ENCODE measurements around the gene CSMD2.

CSMD2 gene

GRCh38 chr1:34073028-34073695 is 91.9 kb downstream of the CSMD2 start:
- H3K36me3 ChIP-seq (ENCODE audit: control insufficient read depth, insufficient read depth, low read length): no peaks in the 10 kb centered on the region
- H3K27me3 ChIP-seq (ENCODE audit: control insufficient read depth, insufficient read depth, low read length): no peaks in the 10 kb centered on the region
- peaks cover 10% of the 10 kb centered on the region; the same call in 1 of the 2 replicates for H3K4me1 ChIP-seq (ENCODE audit: control insufficient read depth, insufficient read depth, low read length)
- H3K9ac ChIP-seq (ENCODE audit: low read length): no peak overlapping the region
- H3K4me3 ChIP-seq (ENCODE audit: low read depth, low read length): no peak overlapping the region
- H3K9me3 ChIP-seq (ENCODE audit: control insufficient read depth, insufficient read depth, low read depth, low read length): peaks cover 13% of the 10 kb centered on the region
- H3K27ac ChIP-seq (ENCODE audit: low read depth, low read length): no peak overlapping the region

- H3K27ac ChIP-seq (ENCODE audit: low read depth, low read length): no peak overlapping the region
- H3K9ac ChIP-seq (ENCODE audit: low read length): no peak overlapping the region
- H3K36me3 ChIP-seq (ENCODE audit: control insufficient read depth, insufficient read depth, low read length): no peaks in the 10 kb centered on the region
- no peak overlapping the region for H3K4me3 ChIP-seq (ENCODE audit: low read depth, low read length)
- H3K9me3 ChIP-seq (ENCODE audit: control insufficient read depth, insufficient read depth, low read depth, low read length): peaks cover 22% of the 10 kb centered on the region
- peaks cover 10% of the 10 kb centered on the region; the same call in 1 of the 2 replicates for H3K4me1 ChIP-seq (ENCODE audit: control insufficient read depth, insufficient read depth, low read length)
- no peaks in the 10 kb centered on the region for H3K27me3 ChIP-seq (ENCODE audit: control insufficient read depth, insufficient read depth, low read length)
Observed at GRCh38 chr1:34070201-34070836, 94.7 kb downstream of the CSMD2 start.

GRCh38 chr1:34066981-34067603 is 97.9 kb downstream of the CSMD2 start:
- Histone ChIP-seq H3K27me3 (ENCODE audit: control insufficient read depth, insufficient read depth, low read length) (no peaks in the 10 kb centered on the region), H3K9me3 (ENCODE audit: control insufficient read depth, insufficient read depth, low read depth, low read length) (peaks cover 33% of the 10 kb centered on the region), H3K9ac (ENCODE audit: low read length) (no peak overlapping the region), H3K4me1 (ENCODE audit: control insufficient read depth, insufficient read depth, low read length) (peaks cover 10% of the 10 kb centered on the region; the same call in 1 of the 2 replicates), H3K27ac (ENCODE audit: low read depth, low read length) (no peak overlapping the region), H3K36me3 (ENCODE audit: control insufficient read depth, insufficient read depth, low read length) (no peaks in the 10 kb centered on the region), H3K4me3 (ENCODE audit: low read depth, low read length) (no peak overlapping the region)

- Histone ChIP-seq H3K4me3 (ENCODE audit: low read depth, low read length) (no peak overlapping the region), H3K9ac (ENCODE audit: low read length) (no peak overlapping the region), H3K9me3 (ENCODE audit: control insufficient read depth, insufficient read depth, low read depth, low read length) (peaks cover 33% of the 10 kb centered on the region)
Observed at GRCh38 chr1:34066166-34066565, 98.9 kb downstream of the CSMD2 start.

GRCh38 chr1:34065498-34065897 is 99.5 kb downstream of the CSMD2 start:
- peaks cover 5% of the 10 kb centered on the region; the same call in 1 of the 2 replicates for H3K4me1 ChIP-seq (ENCODE audit: control insufficient read depth, insufficient read depth, low read length)
- H3K9ac ChIP-seq (ENCODE audit: low read length): no peak overlapping the region
- H3K27me3 ChIP-seq (ENCODE audit: control insufficient read depth, insufficient read depth, low read length): no peaks in the 10 kb centered on the region
- no peak overlapping the region for H3K27ac ChIP-seq (ENCODE audit: low read depth, low read length)
- H3K4me3 ChIP-seq (ENCODE audit: low read depth, low read length): no peak overlapping the region
- H3K36me3 ChIP-seq (ENCODE audit: control insufficient read depth, insufficient read depth, low read length): no peaks in the 10 kb centered on the region
- peaks cover 33% of the 10 kb centered on the region for H3K9me3 ChIP-seq (ENCODE audit: control insufficient read depth, insufficient read depth, low read depth, low read length)

More at GRCh38 chr1:34066166-34066565, 98.9 kb downstream of the CSMD2 start:
- Histone ChIP-seq H3K27ac (ENCODE audit: low read depth, low read length) (no peak overlapping the region), H3K27me3 (ENCODE audit: control insufficient read depth, insufficient read depth, low read length) (no peaks in the 10 kb centered on the region), H3K36me3 (ENCODE audit: control insufficient read depth, insufficient read depth, low read length) (no peaks in the 10 kb centered on the region), H3K4me1 (ENCODE audit: control insufficient read depth, insufficient read depth, low read length) (peaks cover 10% of the 10 kb centered on the region; the same call in 1 of the 2 replicates)

- no peak overlapping the region for H3K4me3 ChIP-seq (ENCODE audit: low read depth, low read length)
- H3K4me1 ChIP-seq (ENCODE audit: control insufficient read depth, insufficient read depth, low read length): peaks cover 11% of the 10 kb centered on the region
- H3K9me3 ChIP-seq (ENCODE audit: control insufficient read depth, insufficient read depth, low read depth, low read length): peaks cover 12% of the 10 kb centered on the region
- no peak overlapping the region for H3K9ac ChIP-seq (ENCODE audit: low read length)
- no peaks in the 10 kb centered on the region for H3K27me3 ChIP-seq (ENCODE audit: control insufficient read depth, insufficient read depth, low read length)
- no peak overlapping the region for H3K27ac ChIP-seq (ENCODE audit: low read depth, low read length)
- H3K36me3 ChIP-seq (ENCODE audit: control insufficient read depth, insufficient read depth, low read length): no peaks in the 10 kb centered on the region
Observed at GRCh38 chr1:34060901-34061415, 104.1 kb downstream of the CSMD2 start.

- Histone ChIP-seq H3K36me3 (ENCODE audit: control insufficient read depth, insufficient read depth, low read length) (no peaks in the 10 kb centered on the region), H3K4me3 (ENCODE audit: low read depth, low read length) (no peak overlapping the region), H3K9me3 (ENCODE audit: control insufficient read depth, insufficient read depth, low read depth, low read length) (peaks cover 10% of the 10 kb centered on the region), H3K9ac (ENCODE audit: low read length) (no peak overlapping the region), H3K27me3 (ENCODE audit: control insufficient read depth, insufficient read depth, low read length) (no peaks in the 10 kb centered on the region), H3K4me1 (ENCODE audit: control insufficient read depth, insufficient read depth, low read length) (peaks cover 11% of the 10 kb centered on the region), H3K27ac (ENCODE audit: low read depth, low read length) (no peak overlapping the region)
Observed at GRCh38 chr1:34060187-34060730, 104.8 kb downstream of the CSMD2 start.

GRCh38 chr1:34057347-34058130 is 107.5 kb downstream of the CSMD2 start:
- H3K27ac ChIP-seq (ENCODE audit: low read depth, low read length): no peak overlapping the region
- 0 out of 2 replicates have a peak, but pooled peaks cover 2% of the 10 kb centered on the region for H3K9me3 ChIP-seq (ENCODE audit: control insufficient read depth, insufficient read depth, low read depth, low read length)
- no peak overlapping the region for H3K9ac ChIP-seq (ENCODE audit: low read length)
- H3K4me1 ChIP-seq (ENCODE audit: control insufficient read depth, insufficient read depth, low read length): peaks cover 14% of the 10 kb centered on the region
- H3K4me3 ChIP-seq (ENCODE audit: low read depth, low read length): no peak overlapping the region
- H3K27me3 ChIP-seq (ENCODE audit: control insufficient read depth, insufficient read depth, low read length): no peaks in the 10 kb centered on the region
- H3K36me3 ChIP-seq (ENCODE audit: control insufficient read depth, insufficient read depth, low read length): no peaks in the 10 kb centered on the region

GRCh38 chr1:34055818-34056217 is 109.2 kb downstream of the CSMD2 start:
- Histone ChIP-seq H3K4me1 (ENCODE audit: control insufficient read depth, insufficient read depth, low read length) (peaks cover 14% of the 10 kb centered on the region), H3K27me3 (ENCODE audit: control insufficient read depth, insufficient read depth, low read length) (no peaks in the 10 kb centered on the region), H3K4me3 (ENCODE audit: low read depth, low read length) (no peak overlapping the region), H3K9me3 (ENCODE audit: control insufficient read depth, insufficient read depth, low read depth, low read length) (peaks cover 2% of the 10 kb centered on the region), H3K9ac (ENCODE audit: low read length) (no peak overlapping the region), H3K27ac (ENCODE audit: low read depth, low read length) (no peak overlapping the region), H3K36me3 (ENCODE audit: control insufficient read depth, insufficient read depth, low read length) (no peaks in the 10 kb centered on the region)

GRCh38 chr1:34054920-34055319 is 110.1 kb downstream of the CSMD2 start:
- Histone ChIP-seq H3K4me1 (ENCODE audit: control insufficient read depth, insufficient read depth, low read length) (peaks cover 14% of the 10 kb centered on the region), H3K27ac (ENCODE audit: low read depth, low read length) (no peak overlapping the region), H3K36me3 (ENCODE audit: control insufficient read depth, insufficient read depth, low read length) (no peaks in the 10 kb centered on the region), H3K9ac (ENCODE audit: low read length) (no peak overlapping the region), H3K4me3 (ENCODE audit: low read depth, low read length) (no peak overlapping the region), H3K27me3 (ENCODE audit: control insufficient read depth, insufficient read depth, low read length) (no peaks in the 10 kb centered on the region), H3K9me3 (ENCODE audit: control insufficient read depth, insufficient read depth, low read depth, low read length) (peaks cover 11% of the 10 kb centered on the region)
